Gastroesophageal sphincter (tissue), 4 donors: Measurements from ENCODE around the gene PLXNA1. TPM values are rescaled to one million over a fixed set of nuclear protein-coding genes. Genes with fewer than 3 reads are reported as not detected.

Experiments
- ATAC-seq: fragments of 150-250 bp; one replicate; pipeline ENCODE4 v1.9.1; 2016; ENCODE audit warnings: mild to moderate bottlenecking, moderate library complexity
- H3K27ac ChIP-seq, 4 donors: fragments of 200-600 bp; sonication (generic) in 3 of 4; 1 replicate in 3 of 4; 2 replicates in 1 of 4; pipeline ENCODE4 v1.5.1; 2016 to 2019
- H3K27me3 ChIP-seq: fragments of 200-600 bp; sonication (generic); one replicate; pipeline ENCODE4 v1.5.1; 2019
- H3K36me3 ChIP-seq, 2 donors: fragments of 200-600 bp; sonication (generic); one replicate each; pipeline ENCODE4 v1.5.1; 2019; ENCODE audit warnings: control low read depth in 1 of 2
- H3K4me1 ChIP-seq, 3 donors: fragments of 200-600 bp; sonication (generic); 1 replicate in 2 of 3; 2 replicates in 1 of 3; pipeline ENCODE4 v1.5.1; 2016 to 2019; ENCODE audit warnings: control low read depth in 2 of 3
- H3K4me3 ChIP-seq, 2 donors: fragments of 200-600 bp; sonication (generic); one replicate each; pipeline ENCODE4 v1.5.1; 2019; ENCODE audit warnings: mild to moderate bottlenecking in 1 of 2, moderate library complexity in 1 of 2
- H3K9me3 ChIP-seq, 3 donors: fragments of 200-600 bp; sonication (generic); one replicate each; pipeline ENCODE4 v1.5.1; 2017 to 2019; ENCODE audit warnings: control low read depth in 2 of 3
- EP300 ChIP-seq: sonication (generic); formaldehyde crosslinking; IDR thresholded peaks from one replicate; pipeline ENCODE4 v1.6.1; 2017; ENCODE audit warnings: antibody characterized with exemption, mild to moderate bottlenecking
- POLR2A ChIP-seq, 2 donors: fragments of 450-650 bp; IDR thresholded peaks; one replicate each; pipeline ENCODE4 v1.6.1; 2017; ENCODE audit warnings: antibody characterized with exemption in 2 of 2, mild to moderate bottlenecking in 2 of 2, moderate library complexity in 1 of 2
- POLR2AphosphoS5 ChIP-seq: sonication (generic); formaldehyde crosslinking; IDR thresholded peaks from one replicate; pipeline ENCODE4 v1.6.1; 2017; ENCODE audit warnings: antibody characterized with exemption
- WGBS, 2 donors: methylation state at CpG; one replicate each; pipeline ENCODE4 v1.1.5; 2018; ENCODE audit warnings: low coverage in 1 of 2; 5-methylcytosine and 5-hydroxymethylcytosine counted together
- total RNA-seq, 4 donors: library from RNA; depleted of rRNA; stranded (reverse); fragments of >200 nt; gene quantifications; one replicate each; pipeline ENCODE4 v1.1.0, GENCODE V29; 2016
- TF ChIP-seq, protein P1 (sequence below), 4 experiments: fragments of 200-600 bp in 2 of 4; fragments of 450-650 bp in 2 of 4; sonication (generic) in 1 of 4; IDR thresholded peaks; one replicate each; pipeline ENCODE4 v1.5.1; 2017 to 2019; ENCODE audit warnings: antibody characterized with exemption in 4 of 4, mild to moderate bottlenecking in 2 of 4, moderate library complexity in 2 of 4

The PLXNA1 gene
- total RNA-seq, 4 donors from 2014 or later, result 20.1 to 86.7 (median 31.9) TPM

- peaks cover 0 to 39% of the 10 kb centered on the region in 2 donors for H3K36me3 ChIP-seq
- no peak for ATAC-seq
- H3K9me3 ChIP-seq, result no peaks in the 10 kb centered on the region
- WGBS, 2 donors, result 71% methylated on average over 1 of the region's 4 CpGs; no CpG with 5 or more reads in 1 of the 2 donors
- TF ChIP-seq EP300, result no peak
- H3K27me3 ChIP-seq, result no peaks in the 10 kb centered on the region
- peaks cover 0 to 73% (median 35%) of the 10 kb centered on the region in 3 donors for H3K4me1 ChIP-seq
- H3K27ac ChIP-seq, result no peak overlapping the region
- H3K4me3 ChIP-seq, result no peak overlapping the region
Measured at GRCh38 chr3:126987129-126987528, 4.2 kb downstream of the PLXNA1 start.

GRCh38 chr3:126987596-126987995 is 4.7 kb downstream of the PLXNA1 start:
- no peaks in the 10 kb centered on the region for H3K27me3 ChIP-seq
- H3K4me3 ChIP-seq, result no peak overlapping the region
- H3K4me1 ChIP-seq, result peaks cover 0 to 73% (median 34%) of the 10 kb centered on the region in 3 donors
- no peak for ATAC-seq
- peaks cover 0 to 41% of the 10 kb centered on the region in 2 donors for H3K36me3 ChIP-seq
- no CpG with 5 or more reads among the region's 8 CpGs for WGBS, 2 donors
- no peak overlapping the region for H3K27ac ChIP-seq
- H3K9me3 ChIP-seq, result no peaks in the 10 kb centered on the region
- TF ChIP-seq POLR2AphosphoS5, result no peak
- TF ChIP-seq POLR2A (IDR thresholded peaks at IDR 0.05), result no peak

DNA sequence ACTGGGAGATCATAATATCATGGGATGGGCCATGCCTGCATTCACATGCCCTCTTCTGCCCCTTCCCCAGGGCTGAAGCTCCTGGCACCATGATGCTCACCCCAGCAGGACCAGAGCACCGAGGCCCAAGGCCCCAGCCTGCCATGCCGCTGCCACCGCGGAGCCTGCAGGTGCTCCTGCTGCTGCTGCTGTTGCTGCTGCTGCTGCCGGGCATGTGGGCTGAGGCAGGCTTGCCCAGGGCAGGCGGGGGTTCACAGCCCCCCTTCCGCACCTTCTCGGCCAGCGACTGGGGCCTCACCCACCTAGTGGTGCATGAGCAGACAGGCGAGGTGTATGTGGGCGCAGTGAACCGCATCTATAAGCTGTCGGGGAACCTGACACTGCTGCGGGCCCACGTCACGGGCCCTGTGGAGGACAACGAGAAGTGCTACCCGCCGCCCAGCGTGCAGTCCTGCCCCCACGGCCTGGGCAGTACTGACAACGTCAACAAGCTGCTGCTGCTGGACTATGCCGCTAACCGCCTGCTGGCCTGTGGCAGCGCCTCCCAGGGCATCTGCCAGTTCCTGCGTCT is 5.6 kb downstream of the PLXNA1 start:
- H3K36me3 ChIP-seq, result peaks cover 0 to 41% of the 10 kb centered on the region in 2 donors
- no peak for ATAC-seq
- no peak overlapping the region for H3K4me3 ChIP-seq
- no CpG with 5 or more reads among the region's 26 CpGs for WGBS, 2 donors
- TF ChIP-seq POLR2A (IDR thresholded peaks at IDR 0.05), result no peak
- TF ChIP-seq, protein P1, sequence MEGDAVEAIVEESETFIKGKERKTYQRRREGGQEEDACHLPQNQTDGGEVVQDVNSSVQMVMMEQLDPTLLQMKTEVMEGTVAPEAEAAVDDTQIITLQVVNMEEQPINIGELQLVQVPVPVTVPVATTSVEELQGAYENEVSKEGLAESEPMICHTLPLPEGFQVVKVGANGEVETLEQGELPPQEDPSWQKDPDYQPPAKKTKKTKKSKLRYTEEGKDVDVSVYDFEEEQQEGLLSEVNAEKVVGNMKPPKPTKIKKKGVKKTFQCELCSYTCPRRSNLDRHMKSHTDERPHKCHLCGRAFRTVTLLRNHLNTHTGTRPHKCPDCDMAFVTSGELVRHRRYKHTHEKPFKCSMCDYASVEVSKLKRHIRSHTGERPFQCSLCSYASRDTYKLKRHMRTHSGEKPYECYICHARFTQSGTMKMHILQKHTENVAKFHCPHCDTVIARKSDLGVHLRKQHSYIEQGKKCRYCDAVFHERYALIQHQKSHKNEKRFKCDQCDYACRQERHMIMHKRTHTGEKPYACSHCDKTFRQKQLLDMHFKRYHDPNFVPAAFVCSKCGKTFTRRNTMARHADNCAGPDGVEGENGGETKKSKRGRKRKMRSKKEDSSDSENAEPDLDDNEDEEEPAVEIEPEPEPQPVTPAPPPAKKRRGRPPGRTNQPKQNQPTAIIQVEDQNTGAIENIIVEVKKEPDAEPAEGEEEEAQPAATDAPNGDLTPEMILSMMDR (IDR thresholded peaks at IDR 0.05), result no peak
- no peak for TF ChIP-seq POLR2AphosphoS5
- no peak for TF ChIP-seq EP300
- H3K27ac ChIP-seq, result no peak overlapping the region
- H3K9me3 ChIP-seq, result no peaks in the 10 kb centered on the region
- no peaks in the 10 kb centered on the region for H3K27me3 ChIP-seq
- H3K4me1 ChIP-seq, result peaks cover 0 to 81% (median 43%) of the 10 kb centered on the region in 3 donors

DNA sequence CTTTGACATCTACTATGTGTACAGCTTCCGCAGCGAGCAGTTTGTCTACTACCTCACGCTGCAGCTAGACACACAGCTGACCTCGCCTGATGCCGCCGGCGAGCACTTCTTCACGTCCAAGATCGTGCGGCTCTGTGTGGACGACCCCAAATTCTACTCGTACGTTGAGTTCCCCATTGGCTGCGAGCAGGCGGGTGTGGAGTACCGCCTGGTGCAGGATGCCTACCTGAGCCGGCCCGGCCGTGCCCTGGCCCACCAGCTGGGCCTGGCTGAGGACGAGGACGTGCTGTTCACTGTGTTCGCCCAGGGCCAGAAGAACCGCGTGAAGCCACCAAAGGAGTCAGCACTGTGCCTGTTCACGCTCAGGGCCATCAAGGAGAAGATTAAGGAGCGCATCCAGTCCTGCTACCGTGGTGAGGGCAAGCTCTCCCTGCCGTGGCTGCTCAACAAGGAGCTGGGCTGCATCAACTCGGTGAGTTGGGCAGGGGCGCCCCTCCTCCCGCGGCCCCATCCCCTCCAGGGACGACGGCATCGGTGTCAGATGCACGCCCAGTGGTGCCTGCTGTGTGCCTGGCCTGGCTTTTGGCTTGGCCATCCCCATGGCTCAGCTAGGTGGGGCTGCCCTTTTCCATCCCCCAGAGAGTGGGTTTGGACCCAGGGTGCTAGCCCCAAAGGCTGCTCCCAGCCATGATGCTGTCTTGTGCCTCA is 6.6 kb downstream of the PLXNA1 start:
- H3K4me1 ChIP-seq, result peaks cover 0 to 81% (median 47%) of the 10 kb centered on the region in 3 donors
- ATAC-seq, result no peak
- peaks cover 0 to 41% of the 10 kb centered on the region in 2 donors for H3K36me3 ChIP-seq
- no peak overlapping the region for H3K4me3 ChIP-seq
- H3K27me3 ChIP-seq, result no peaks in the 10 kb centered on the region
- no peak overlapping the region for H3K27ac ChIP-seq
- 90 to 91% methylated on average over 2 to 12 of the region's 36 CpGs for WGBS, 2 donors
- no peak for TF ChIP-seq POLR2A (IDR thresholded peaks at IDR 0.05)
- TF ChIP-seq POLR2AphosphoS5, result no peak
- TF ChIP-seq, protein P1 (IDR thresholded peaks at IDR 0.05), result no peak
- H3K9me3 ChIP-seq, result no peaks in the 10 kb centered on the region

DNA sequence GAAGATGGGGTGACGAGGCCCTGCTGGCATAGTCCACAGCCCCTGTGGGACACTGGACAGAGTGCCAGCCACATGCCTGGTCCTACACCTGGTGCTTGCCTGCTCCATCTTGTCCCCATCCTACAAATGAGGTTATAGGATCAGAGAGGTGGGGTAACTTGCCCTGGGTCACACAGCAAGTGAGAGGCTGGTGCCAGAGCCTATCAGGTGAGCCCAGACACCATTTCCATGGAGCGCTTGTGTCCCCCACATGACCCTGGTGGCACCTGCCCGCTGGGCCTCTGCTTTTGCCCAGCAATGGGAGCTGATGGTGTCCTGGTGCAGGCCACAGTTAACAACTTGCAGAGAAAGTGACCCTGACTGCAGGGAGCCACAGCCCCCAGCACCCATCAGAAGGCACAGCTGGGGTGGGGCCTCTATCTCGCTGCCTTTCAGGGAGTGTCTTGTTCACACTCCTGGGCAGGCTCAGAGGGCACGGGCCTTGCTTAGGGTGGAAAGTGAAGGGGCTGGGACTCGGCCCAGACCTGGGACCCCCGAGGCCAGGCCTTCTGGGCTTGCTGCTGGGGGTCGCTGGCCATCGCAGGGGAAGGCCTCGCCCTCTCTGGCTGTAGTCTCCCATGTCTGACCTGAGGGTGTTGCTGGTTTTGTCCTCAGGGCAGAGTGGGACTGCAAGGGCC is 7.2 kb downstream of the PLXNA1 start:
- peak overlapping the region in 1 of 4 donors; percentile 3 for H3K27ac ChIP-seq
- H3K4me1 ChIP-seq, result peaks cover 0 to 81% (median 49%) of the 10 kb centered on the region in 3 donors
- no peak overlapping the region for H3K4me3 ChIP-seq
- H3K27me3 ChIP-seq, result no peaks in the 10 kb centered on the region
- no peak for ATAC-seq
- H3K9me3 ChIP-seq, result no peaks in the 10 kb centered on the region
- WGBS, 2 donors, result 100% methylated on average over 2 of the region's 10 CpGs; no CpG with 5 or more reads in 1 of the 2 donors
- TF ChIP-seq POLR2A (IDR thresholded peaks at IDR 0.05) (no peak), POLR2AphosphoS5 (no peak), EP300 (no peak)
- TF ChIP-seq, protein P1 (IDR thresholded peaks at IDR 0.05), result no peak
- H3K36me3 ChIP-seq, result peaks cover 0 to 41% of the 10 kb centered on the region in 2 donors
